ENCODE results near the gene SAMD15. TPM values are rescaled to one million over a fixed set of nuclear protein-coding genes. Genes with fewer than 3 reads are reported as not detected.
A peak's percentile ranks its signal among the peaks of the same experiment; 100 is the strongest.
"Not testable (repeated sequence)": the region's sequence is repeated elsewhere in the genome, so short reads cannot be mapped to it uniquely, and the experiment has no call there.

Gene SAMD15
- total RNA-seq, 1 donor = 0.81 TPM

DNA sequence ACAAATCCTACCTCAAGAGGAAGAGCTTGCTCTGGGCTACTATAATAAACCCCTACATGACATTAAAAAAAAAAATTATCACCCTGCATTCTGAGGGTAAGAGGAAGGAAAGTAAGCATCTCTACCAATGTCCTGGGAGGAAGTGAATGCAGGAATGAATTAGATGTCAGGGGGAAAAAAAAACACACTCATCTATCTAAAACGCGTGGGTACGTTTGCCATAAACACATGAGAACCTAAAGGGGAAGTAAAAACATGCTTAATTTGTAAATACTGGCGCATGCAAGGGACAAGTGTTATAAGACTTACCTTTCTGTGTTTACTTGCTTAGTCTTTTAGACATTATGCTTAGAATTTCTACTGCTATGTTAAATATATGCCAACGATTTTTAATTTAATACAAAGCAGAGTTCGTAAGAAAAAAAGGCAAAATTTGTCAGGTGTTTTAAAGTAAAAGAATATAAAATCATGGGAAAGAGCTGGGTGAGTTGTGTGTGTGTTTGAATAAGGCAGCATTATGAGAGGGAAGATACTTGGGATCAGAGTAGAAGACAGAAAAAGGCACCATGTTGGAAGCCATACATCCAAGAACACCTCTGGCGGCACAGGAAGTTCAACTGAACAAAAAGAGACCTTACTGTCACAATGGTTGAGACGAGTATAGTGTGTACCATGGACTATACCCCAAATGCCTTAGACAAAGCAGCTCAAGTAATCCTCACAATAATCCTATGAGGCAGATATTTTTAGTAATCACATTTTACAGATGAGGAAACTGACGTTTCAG is 1.8 kb upstream of the SAMD15 start:
- peak in 2 of 3 donors; percentile 37 to 57 for DNase-seq (ENCODE audit: low read depth in 2 of 3, low spot score in 2 of 3)

DNA sequence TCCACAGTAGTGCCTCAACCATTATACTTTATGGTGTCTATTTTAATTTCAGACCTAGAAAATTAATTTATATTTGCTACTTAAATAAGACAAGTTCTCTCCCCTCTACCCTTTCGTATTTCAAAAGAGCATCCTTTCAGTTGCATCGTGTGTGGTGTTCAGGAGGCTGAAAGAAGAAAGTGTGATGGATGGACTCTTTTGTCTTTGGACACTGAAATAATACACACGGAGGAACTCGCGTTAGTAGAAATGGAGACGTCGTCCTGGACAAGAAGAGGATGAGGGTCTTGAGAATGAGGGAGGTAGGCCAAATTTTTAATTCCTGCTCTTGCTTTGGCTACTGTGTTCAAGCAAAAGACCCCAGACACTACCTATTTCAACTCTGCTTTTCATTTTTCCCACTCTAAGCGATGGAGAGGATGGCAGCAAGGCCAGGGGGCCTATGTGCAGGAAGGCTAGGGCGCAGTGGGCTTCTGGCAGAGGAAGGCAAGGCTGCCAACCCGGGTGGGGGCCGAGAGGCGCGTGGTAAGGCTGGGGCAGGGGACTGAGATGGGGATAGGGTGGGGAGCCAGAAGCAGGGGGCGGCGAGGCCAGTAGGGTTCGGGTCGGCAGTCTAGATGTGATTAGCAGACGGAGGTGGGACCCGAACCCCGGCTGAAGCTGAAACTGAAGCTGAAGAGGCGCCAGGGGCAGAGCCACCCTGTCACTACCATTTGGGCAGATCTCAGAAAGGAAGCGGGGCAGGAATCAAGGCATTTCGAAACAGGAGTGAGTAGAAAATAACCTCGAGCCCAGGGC is 1.0 kb upstream of the SAMD15 start:
- DNase-seq (ENCODE audit: low read depth in 2 of 3, low spot score in 2 of 3) = peak in 1 of 3 donors; percentile 28

DNA sequence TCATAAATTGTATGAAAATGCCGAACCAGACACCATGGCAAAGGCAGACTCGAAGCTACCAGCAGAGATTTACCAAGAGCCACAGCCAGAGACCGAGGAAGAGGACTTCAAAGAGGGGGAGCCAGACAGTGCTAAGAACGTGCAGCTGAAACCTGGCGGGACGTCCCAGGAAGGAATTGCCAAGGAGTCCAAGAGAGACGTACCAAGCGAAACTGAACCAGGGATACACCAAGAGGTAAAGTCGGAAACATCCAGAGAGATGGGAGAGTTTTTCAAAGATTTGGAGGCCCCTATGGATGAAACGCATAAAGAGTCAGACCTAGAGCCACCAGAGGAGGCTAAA is 294 bp downstream of the SAMD15 start:
- no peak for DNase-seq (ENCODE audit: low read depth in 2 of 3, low spot score in 2 of 3)

DNA sequence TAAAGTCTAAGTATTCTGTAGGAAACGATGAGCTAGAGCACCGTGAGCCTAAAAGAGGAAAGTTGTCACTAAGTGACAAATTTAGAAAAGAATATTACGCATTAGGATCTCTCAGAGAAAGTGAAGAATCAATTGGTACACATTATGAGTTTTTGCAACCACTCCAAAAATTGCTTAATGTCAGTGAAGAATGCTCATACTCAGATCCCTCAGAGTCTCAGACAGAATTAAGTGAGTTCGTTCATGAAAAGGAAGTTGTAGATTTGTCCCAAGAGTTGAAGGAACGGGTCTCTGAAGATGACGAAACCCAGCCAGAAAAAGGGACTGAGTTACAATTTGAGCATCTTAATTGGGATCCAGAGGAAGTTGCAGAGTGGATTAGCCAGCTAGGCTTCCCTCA is 1.5 kb downstream of the SAMD15 start:
- DNase-seq (ENCODE audit: low read depth in 2 of 3, low spot score in 2 of 3) = no peak

DNA sequence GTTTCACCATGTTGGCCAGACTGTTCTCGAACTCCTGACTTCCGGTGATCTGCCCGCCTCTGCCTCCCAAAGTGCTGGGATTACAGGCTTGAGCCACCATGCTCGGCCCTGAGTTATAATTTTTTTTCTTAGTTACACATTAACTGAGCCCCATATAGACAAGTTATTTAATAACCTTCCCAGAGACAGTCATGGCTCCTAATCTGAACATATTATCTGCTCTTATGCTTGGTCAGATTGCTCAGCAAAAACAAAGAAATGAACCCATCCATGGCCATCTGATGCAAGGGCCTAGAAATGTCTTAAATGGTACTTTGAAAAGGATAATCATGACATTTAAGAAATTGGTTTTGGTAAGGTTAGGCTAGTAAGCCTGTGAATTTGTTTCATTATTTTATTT is 13.0 kb downstream of the SAMD15 start:
- no peak for DNase-seq (ENCODE audit: low read depth in 2 of 3, low spot score in 2 of 3)

DNA sequence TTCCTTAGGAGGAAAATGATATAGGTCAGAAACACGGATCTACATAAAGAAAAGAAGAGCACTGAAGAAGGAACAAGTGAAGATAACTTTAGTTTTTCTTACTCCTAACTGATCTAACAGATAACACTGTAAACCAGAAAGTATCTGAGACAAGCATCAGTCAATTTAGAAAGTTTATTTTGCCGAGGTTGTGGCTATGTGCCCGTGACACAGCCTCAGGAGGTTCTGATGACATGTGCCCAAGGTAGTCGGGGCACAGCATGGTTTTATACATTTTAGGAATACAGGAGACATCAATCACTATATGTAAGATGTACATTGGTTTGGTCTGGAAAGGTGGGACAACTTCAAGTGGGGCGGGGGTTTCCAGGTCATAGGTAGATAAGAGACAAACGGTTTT is 23.0 kb downstream of the SAMD15 start:
- DNase-seq (ENCODE audit: low read depth in 2 of 3, low spot score in 2 of 3) = no peak

DNA sequence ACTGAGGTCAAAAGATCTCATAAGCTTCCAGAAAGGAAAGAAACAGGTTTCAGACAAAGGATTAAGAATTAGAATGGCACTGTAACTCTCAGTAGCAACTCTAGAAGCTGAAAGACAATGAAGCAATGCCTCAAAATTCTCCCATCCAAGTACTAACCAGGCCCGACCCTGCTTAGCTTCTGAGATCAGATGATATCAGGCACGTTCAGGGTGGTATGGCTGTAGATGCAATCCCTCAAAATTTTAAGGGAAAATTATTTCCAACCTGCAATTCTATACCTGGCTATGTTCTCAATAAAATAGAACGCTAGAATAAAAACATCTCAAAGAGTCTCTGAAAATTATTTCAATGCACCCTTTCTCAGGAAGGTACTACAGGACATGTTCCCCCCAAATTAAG is 26.6 kb downstream of the SAMD15 start:
- no peak for DNase-seq (ENCODE audit: low read depth in 2 of 3, low spot score in 2 of 3)

DNA sequence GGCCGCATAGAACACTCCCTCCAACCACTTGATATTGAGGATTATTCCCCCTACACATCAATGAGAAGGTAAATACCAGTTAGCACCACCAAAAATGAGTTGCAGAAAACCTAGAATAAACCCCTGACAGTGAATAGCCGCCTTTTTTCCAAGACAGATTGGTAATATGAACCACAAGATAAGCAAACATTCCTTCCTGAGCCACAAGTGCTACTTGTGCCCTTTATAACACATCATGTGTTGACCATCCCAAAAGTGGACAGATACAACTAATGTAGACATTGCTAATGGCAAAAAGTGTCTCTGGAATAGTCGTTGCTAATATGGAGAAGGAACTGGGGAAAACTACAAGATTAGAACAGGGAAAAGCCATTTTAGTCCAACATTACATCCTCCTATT is 28.9 kb downstream of the SAMD15 start:
- no peak for DNase-seq (ENCODE audit: low read depth in 2 of 3, low spot score in 2 of 3)

DNA sequence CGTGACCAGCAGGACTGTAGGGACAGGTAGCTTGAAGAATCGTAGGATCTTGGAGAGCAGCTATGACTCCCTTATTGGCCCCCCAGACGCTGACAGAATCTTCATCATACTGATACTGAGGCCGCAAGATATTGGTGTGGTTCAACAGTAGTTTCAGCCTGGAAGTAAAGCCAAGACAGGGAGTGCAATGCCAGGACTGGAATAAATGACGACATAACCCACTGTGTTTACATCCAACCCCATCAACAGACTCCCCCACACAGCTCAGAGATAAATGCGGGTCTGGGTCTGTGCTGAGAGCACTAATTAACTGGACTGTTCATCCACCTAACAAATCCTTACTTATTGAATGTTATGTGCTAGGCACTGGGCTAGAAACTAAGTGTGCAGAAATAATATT is 29.5 kb downstream of the SAMD15 start:
- DNase-seq (ENCODE audit: low read depth in 2 of 3, low spot score in 2 of 3) = peak in 2 of 3 donors; percentile 29 to 56

DNA sequence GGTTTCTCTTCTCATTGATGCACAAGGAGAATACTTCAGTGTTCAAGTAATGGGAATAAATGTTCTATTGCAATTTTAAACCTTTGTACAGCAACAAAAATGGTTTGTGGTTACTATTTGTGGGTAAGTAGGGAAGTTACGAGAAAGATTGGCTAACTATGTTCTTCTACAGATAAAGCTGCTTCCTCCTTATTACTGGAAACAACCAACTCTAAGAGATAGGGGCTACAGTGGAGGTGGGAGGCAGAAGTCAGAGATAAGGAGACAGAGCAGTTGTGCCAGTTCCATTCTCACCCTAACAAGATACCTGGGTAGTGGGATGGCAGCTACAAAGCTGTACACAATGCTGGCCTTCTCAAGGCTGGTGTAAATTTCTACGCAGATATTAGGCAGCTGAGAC is 30.0 kb downstream of the SAMD15 start:
- DNase-seq (ENCODE audit: low read depth in 2 of 3, low spot score in 2 of 3) = peak in 2 of 3 donors; percentile 74 to 83

DNA sequence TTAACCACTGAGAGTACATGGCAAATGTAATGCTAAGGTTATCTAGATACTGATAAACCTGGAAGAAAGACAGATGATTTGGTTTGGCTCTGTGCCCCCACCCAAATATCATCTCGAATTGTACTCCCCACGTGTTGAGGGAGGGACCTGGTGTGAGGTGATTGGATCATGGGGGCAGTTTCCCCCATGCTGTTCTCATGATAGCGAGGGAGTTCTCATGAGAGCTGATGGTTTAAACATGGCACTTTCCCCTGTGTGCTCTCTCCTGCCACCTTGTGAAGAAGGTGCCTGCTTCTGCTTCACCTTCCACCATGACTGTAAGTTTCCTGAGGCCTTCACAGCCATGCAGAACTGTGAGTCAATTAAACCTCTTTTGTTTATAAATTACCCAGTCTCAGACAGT is 32.0 kb downstream of the SAMD15 start:
- peak in 2 of 3 donors; percentile 31 to 52 for DNase-seq (ENCODE audit: low read depth in 2 of 3, low spot score in 2 of 3)

DNA sequence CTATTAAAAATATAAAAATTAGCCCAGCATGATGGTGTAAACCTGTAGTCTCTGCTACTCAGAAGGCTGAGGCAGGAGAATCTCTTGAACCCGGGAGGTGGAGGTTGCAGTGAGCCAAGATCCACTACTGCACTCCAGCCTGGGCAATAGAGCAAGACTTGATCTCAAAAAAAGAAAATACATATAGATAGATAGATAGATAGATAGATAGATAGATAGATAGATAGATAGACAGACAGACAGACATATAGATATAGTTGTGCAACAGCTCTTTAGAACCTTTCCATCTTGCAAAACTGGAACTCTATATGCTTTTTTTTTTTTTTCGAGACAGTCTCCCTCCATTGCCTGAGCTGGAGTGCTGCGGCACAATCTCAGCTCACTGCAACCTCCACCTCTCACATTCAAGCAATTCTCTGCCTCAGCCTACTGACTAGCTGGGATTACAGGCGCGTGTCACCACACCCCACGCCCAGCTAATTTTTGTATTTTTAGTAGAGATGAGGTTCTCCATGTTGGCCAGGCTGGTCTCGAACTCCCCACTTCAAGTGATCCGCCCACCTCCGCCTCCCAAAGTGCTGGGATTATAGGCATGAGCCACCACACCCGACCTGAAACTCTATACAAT is 38.3 kb downstream of the SAMD15 start:
- DNase-seq (ENCODE audit: low read depth in 2 of 3, low spot score in 2 of 3) = not testable (repeated sequence)

DNA sequence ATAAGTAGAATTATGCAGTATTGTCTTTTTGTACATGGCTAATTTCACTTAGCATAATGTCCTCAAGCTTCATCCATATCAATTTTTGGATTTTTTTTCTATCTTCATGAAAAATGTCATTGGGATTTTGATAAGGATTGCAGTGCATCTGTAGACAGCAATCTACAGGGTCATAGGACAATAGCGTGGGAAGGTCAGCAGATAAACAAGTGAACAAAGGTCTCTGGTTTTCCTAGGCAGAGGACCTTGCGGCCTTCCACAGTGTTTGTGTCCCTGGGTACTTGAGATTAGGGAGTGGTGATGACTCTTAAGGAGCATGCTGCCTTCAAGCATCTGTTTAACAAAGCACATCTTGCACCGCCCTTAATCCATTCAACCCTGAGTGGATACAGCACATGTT is 38.9 kb downstream of the SAMD15 start:
- DNase-seq (ENCODE audit: low read depth in 2 of 3, low spot score in 2 of 3) = not testable (repeated sequence)

DNA sequence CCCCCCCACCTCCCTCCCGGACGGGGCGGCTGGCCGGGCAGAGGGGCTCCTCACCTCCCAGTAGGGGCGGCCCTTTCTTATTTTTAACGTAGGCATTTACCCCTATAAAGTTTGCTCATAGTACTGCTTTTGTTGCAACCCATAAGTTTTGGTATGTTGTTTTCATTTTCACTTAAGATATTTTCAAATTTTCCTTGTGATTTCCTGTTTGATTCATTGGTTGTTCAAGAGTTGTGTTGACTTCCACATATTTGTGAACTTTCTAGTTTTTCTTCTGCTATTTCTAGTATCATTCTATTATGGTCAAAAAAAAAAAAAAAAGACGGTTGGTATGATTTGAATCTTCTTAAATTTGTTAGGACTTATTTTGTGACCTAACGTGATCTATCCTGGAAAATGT is 39.7 kb downstream of the SAMD15 start:
- DNase-seq (ENCODE audit: low read depth in 2 of 3, low spot score in 2 of 3) = no peak

DNA sequence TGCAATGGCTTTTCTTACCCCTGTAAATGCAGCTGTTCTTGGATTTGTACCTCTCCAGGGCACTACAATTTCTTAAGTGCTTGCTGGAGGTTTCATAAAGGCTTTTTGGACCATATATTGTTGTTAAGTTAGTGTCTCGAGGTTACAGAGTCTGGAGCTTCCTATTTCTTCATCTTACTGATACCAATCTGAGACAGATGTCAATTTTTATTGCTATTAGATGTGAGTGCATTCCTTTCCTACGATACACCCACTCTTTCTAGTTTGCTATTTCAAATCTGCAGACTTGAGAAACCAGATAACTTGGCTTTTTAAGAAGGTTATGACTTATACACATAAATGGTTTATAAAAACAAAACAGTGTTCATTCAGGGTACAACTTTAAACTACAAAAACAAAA is 44.0 kb downstream of the SAMD15 start:
- no peak for DNase-seq (ENCODE audit: low read depth in 2 of 3, low spot score in 2 of 3)

DNA sequence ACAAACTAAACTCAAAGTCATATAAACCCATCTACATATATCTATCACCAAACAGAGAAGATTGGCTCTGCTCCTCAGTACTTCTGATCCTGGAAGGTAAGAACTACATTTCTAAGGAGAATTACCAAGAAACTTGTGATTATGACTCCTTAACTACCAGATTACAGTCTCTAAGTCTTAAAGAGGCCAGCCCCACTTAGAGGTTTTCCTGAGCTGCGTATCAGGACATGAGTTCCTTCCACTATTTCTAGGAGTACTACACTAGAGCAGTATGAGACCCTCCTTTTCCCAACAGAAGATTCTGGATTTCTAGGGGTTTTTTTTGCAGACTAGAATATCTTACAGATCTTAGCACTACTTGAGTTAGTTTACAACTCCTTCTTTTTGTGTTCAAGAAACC is 46.2 kb downstream of the SAMD15 start, which contains the start of gene NOXRED1:
Gene NOXRED1, minus strand, starts transcription at position 101 of the 400 bp plus-strand sequence. CDS start 634 bp downstream, outside the sequence.
- no peak for DNase-seq (ENCODE audit: low read depth in 2 of 3, low spot score in 2 of 3)

DNA sequence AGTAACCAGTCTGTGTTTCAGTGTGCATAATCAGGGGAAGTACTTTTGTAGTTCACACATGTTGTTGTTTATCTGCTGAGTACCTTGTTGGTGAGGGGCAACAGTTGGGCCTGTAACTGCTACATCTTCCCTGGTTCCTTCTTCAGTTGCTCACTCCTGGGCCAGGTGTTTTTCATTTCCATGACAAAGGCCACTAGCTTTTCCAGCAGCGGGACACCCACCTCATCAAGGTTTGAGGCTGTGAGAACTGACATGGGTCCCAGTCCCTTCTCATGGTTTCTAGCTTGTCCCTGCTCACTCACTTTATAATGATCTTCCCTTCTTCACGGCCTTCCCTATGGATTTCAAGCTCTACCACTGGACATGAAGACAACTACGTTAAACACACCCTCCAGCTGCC is 47.7 kb downstream of the SAMD15 start:
- DNase-seq (ENCODE audit: low read depth in 2 of 3, low spot score in 2 of 3) = no peak

DNA sequence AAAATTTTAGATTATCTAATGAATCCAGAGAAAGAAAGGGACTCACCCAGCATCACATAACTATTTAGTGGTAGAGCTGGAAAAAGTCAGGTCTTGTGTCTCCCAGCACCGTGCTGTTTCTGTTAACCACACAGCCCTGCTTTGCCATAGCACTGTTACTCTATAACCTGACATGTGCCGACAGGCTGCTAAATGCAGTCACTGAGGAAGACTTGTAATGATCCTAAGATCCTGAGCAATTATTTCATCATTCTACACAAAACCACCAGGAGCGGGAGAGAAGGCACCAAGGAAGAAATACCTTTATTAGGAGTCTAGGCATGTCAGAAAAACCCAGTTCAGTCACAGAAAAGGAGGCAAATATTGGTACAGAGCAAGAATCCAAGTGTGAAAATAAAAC is 49.2 kb downstream of the SAMD15 start:
- DNase-seq (ENCODE audit: low read depth in 2 of 3, low spot score in 2 of 3) = no peak

DNA sequence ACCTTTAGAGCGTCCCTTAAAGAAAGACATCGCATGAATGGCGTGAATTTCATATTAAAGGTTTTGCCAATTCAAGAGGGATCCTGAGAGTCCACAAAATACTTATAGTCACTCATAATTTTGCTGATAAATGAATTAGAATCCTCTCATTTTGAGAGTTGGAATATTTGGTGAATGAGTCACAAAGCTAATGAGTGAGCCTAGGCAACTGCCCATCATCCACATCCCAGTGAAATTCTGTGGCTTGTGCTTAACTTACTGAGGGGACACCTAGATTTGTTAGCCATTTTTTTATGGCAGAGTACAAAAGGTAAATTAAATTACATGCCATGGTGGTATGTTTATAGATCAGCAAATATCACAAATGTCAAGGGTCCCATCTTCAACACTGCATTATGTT is 58.9 kb downstream of the SAMD15 start:
- DNase-seq (ENCODE audit: low read depth in 2 of 3, low spot score in 2 of 3) = no peak

DNA sequence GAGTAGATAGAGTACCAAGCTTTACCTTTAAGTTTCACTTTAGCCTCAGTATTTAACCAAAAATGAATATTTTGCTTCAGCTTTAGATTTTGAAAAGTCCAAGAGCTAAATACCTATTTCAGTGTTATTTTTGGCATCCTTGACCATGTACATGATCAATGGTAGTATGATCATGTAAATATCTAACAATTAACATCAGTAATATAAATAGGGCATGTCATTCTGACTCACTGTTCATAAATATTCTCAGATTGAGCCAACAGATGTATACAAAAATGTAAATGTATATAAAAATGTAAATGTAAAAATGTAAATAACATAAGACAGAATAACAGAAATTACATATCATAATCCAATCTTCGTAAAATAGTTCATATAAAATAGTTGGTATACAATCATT is 61.4 kb downstream of the SAMD15 start:
- no peak for DNase-seq (ENCODE audit: low read depth in 2 of 3, low spot score in 2 of 3)

DNA sequence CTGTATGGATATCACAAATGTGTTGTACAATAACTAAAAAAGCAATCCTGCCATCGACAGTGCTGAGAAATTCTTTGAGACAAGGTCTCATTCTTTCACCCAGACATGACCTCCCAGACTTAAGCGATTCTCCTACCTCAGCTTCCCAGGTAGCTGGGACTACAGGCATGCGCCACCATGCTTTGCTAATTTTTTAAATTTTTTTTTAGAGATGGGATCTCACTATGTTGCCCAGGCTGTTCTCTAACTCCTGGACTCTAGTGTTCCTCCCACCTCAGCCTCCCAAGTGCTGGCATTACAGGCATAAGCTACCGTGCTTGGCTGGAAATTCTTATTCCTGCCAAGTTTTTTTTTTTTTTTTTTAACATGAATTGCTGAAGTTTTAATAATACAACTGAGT is 62.7 kb downstream of the SAMD15 start:
- no peak for DNase-seq (ENCODE audit: low read depth in 2 of 3, low spot score in 2 of 3)

Measured in hematopoietic multipotent progenitor cell (in vitro differentiated cells).